Sigmoid colon (tissue), 7 donors: Measurements from ENCODE around the gene ATRAID. TPM values are rescaled to one million over a fixed set of nuclear protein-coding genes. Genes with fewer than 3 reads are reported as not detected.

Experiments used
- DNase-seq: peaks from one replicate; pipeline ENCODE4 v3.0.0-alpha.2; 2019
- H3K27ac ChIP-seq, 4 donors: fragments of 200-600 bp; sonication (generic); one replicate each; pipeline ENCODE4 v1.5.1; 2016 to 2019; ENCODE audit warnings: mild to moderate bottlenecking in 1 of 4
- H3K27me3 ChIP-seq, 3 donors: fragments of 200-600 bp; sonication (generic); one replicate each; pipeline ENCODE4 v1.5.1; 2019; ENCODE audit warnings: mild to moderate bottlenecking in 1 of 3
- H3K36me3 ChIP-seq, 4 donors: fragments of 200-600 bp; sonication (generic); one replicate each; pipeline ENCODE4 v1.5.1; 2016 to 2019
- H3K4me1 ChIP-seq, 4 donors: fragments of 200-600 bp; sonication (generic); one replicate each; pipeline ENCODE4 v1.5.1; 2017 to 2019
- H3K4me3 ChIP-seq, 4 donors: fragments of 200-600 bp; sonication (generic); one replicate each; pipeline ENCODE4 v1.5.1; 2017 to 2019; ENCODE audit warnings: mild to moderate bottlenecking in 2 of 4, moderate library complexity in 1 of 4
- H3K9me3 ChIP-seq, 4 donors: fragments of 200-600 bp in 3 of 4; sonication (generic) in 3 of 4; one replicate each; pipeline versions ENCODE4 v1.5.1 to v1.6.1; 2013 to 2019
- EP300 ChIP-seq, 4 donors: sonication (generic); formaldehyde crosslinking; IDR thresholded peaks; one replicate each; pipeline ENCODE4 v1.6.1; 2017; ENCODE audit warnings: antibody characterized with exemption in 4 of 4
- POLR2A ChIP-seq, 2 donors: fragments of 450-650 bp; IDR thresholded peaks; one replicate each; pipeline ENCODE4 v1.6.1; 2016; ENCODE audit warnings: antibody characterized with exemption in 2 of 2, mild to moderate bottlenecking in 2 of 2, moderate library complexity in 2 of 2
- POLR2AphosphoS5 ChIP-seq, 4 donors: sonication (generic); formaldehyde crosslinking; IDR thresholded peaks; one replicate each; pipeline ENCODE4 v1.6.1; 2017; ENCODE audit warnings: antibody characterized with exemption in 4 of 4
- WGBS, 2 donors: extraction: QIAGEN DNeasy Blood & Tissue Kit; methylation state at CpG; one replicate each; pipeline ENCODE4 v1.1.7; 2013; 5-methylcytosine and 5-hydroxymethylcytosine counted together
- intact Hi-C: fragments of 100-400 bp; cut with DNase I; formaldehyde crosslinking; loops from one replicate; pipeline ENCODE4 v1.15.1; 2023
- polyA plus RNA-seq, 3 donors: library from polyadenylated mRNA; stranded (reverse); fragments of 200-250 nt; gene quantifications; one replicate each; pipeline ENCODE4 v1.2.3, GENCODE V29; 2013
- total RNA-seq, 4 donors: library from RNA; depleted of rRNA; stranded (reverse); fragments of >200 nt; gene quantifications; one replicate each; pipeline ENCODE4 v1.1.0, GENCODE V29; 2016
- TF ChIP-seq, protein P1 (sequence below), 4 experiments: fragments of 450-650 bp in 3 of 4; fragments of 200-600 bp in 1 of 4; IDR thresholded peaks; one replicate each; pipeline ENCODE4 v1.5.1; 2016 to 2019; ENCODE audit warnings: antibody characterized with exemption in 4 of 4, mild to moderate bottlenecking in 3 of 4, moderate library complexity in 2 of 4
- donor health status: healthy with polysubstance abuse.
- donor health status: Bipolar disorder and iron deficiency.
- donor health status: healthy.

Gene ATRAID
- total and polyA plus RNA-seq, 7 donors: 58.5 to 226 (median 128) TPM

DNA sequence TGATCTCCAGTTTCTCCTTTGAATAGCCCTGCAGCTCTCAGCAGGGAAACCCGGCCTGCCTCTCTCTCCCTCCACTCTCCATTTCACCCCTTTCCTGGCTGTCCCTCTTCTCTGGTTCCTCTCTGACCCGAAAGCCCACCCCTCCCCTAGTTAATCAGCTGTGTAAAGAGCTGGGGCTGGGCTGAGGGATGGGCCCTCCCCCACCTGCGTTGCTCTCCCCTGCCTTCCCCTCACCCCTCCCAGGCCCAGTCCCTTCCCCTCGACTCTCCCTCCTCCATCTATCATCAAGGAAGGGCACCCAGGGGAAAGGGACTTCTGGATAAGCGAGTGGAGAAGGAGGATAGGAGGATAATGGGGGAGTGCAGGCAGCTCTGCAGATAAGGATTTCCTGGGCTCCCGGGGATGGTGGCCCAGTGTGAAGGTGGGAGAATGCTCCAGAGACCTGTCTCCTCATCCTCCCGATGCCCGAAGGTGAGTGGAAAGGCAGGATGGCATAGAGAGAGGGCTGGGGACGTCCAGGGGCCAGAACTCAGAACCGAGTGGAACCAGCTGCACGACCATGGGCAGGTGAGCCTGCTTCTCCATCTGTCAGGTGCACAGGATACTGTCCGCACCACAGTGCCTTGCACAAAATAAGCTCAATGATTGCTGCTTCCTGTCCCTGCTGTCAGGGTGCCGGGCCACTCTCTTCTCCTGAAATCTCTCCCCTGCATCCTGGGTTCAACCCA lies 39.0 kb downstream of the ATRAID start:
- TF ChIP-seq POLR2A (IDR thresholded peaks at IDR 0.05) (no peak), EP300 (IDR thresholded peaks at IDR 0.05) (no peak)
- TF ChIP-seq, protein P1, sequence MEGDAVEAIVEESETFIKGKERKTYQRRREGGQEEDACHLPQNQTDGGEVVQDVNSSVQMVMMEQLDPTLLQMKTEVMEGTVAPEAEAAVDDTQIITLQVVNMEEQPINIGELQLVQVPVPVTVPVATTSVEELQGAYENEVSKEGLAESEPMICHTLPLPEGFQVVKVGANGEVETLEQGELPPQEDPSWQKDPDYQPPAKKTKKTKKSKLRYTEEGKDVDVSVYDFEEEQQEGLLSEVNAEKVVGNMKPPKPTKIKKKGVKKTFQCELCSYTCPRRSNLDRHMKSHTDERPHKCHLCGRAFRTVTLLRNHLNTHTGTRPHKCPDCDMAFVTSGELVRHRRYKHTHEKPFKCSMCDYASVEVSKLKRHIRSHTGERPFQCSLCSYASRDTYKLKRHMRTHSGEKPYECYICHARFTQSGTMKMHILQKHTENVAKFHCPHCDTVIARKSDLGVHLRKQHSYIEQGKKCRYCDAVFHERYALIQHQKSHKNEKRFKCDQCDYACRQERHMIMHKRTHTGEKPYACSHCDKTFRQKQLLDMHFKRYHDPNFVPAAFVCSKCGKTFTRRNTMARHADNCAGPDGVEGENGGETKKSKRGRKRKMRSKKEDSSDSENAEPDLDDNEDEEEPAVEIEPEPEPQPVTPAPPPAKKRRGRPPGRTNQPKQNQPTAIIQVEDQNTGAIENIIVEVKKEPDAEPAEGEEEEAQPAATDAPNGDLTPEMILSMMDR (IDR thresholded peaks at IDR 0.05): no peak

DNA sequence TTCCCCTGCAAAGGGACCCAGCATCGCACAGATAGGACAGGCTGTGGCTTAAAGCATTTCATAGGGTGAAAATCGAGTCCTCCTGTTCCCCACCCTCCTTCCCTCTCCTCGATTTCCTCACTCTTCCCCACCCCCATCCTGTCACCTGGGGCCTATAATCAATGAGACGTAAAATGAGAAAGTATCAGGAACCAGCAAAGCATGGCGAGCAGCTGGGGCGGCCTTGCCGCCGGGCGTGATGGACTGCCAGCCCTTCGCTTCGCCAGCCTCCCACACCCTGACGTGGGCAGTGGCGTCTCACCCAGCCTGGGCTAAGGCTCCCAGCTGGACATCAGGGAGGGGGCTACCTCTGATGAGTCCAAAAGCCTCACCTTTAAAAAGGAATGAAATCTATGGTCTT lies 39.9 kb downstream of the ATRAID start:
- DNase-seq: no peak

More for the DNA sequence above, 39.0 kb downstream of the ATRAID start:
- DNase-seq: no peak
- 59 to 68% methylated on average over 13 of the region's 13 CpGs for WGBS, 2 donors
- no peaks in the 10 kb centered on the region for H3K36me3 ChIP-seq
- no peak overlapping the region for H3K27ac ChIP-seq
- no peaks in the 10 kb centered on the region for H3K9me3 ChIP-seq
- peaks cover 0 to 10% (median 5%) of the 10 kb centered on the region in 4 donors for H3K4me1 ChIP-seq
- intact Hi-C loops: no loop called here
- no peak overlapping the region for H3K4me3 ChIP-seq
- H3K27me3 ChIP-seq: peaks cover 0 to 32% (median 3%) of the 10 kb centered on the region in 3 donors

DNA sequence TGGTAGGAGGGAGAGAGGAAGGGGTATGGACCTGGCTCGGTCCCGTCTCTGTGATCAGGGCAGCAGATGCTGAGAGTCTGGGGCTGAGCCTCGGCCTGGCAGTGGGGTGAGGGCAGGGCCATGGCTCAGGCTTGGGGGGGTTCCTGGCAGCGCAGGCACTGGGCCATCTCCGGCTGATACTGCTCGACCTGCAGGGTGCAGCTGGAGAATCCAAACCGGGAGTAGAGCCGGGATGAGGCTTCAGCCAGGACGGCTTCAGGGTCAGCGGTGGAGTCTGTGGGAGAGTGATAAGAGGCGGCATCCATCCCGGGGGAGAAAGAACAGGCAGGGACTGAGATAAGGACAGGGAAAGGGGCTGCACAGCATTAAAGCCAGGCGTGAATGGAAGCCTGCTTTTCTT lies 43.3 kb downstream of the ATRAID start:
- 39 to 60% methylated on average over 13 of the region's 13 CpGs for WGBS, 2 donors
- no peaks in the 10 kb centered on the region for H3K36me3 ChIP-seq
- no peak for DNase-seq
- H3K4me3 ChIP-seq: no peak overlapping the region
- peaks cover 0 to 3% (median 1%) of the 10 kb centered on the region in 4 donors for H3K4me1 ChIP-seq
- intact Hi-C loops: no loop called here
- no peaks in the 10 kb centered on the region for H3K9me3 ChIP-seq
- no peak for TF ChIP-seq POLR2AphosphoS5 (IDR thresholded peaks at IDR 0.05)
- TF ChIP-seq, protein P1 (IDR thresholded peaks at IDR 0.05): no peak
- TF ChIP-seq EP300 (IDR thresholded peaks at IDR 0.05): no peak
- no peak for TF ChIP-seq POLR2A (IDR thresholded peaks at IDR 0.05)
- no peak overlapping the region for H3K27ac ChIP-seq
- H3K27me3 ChIP-seq: peaks cover 7 to 65% (median 22%) of the 10 kb centered on the region in 3 donors

More for the DNA sequence above, 39.9 kb downstream of the ATRAID start:
- H3K4me1 ChIP-seq: peaks cover 0 to 10% (median 5%) of the 10 kb centered on the region in 4 donors
- WGBS, 2 donors: 79 to 85% methylated on average over 13 of the region's 13 CpGs
- no peak for TF ChIP-seq POLR2A (IDR thresholded peaks at IDR 0.05)
- TF ChIP-seq, protein P1 (IDR thresholded peaks at IDR 0.05): no peak
- TF ChIP-seq POLR2AphosphoS5 (IDR thresholded peaks at IDR 0.05): no peak
- TF ChIP-seq EP300 (IDR thresholded peaks at IDR 0.05): no peak
- intact Hi-C loops: no loop called here
- H3K4me3 ChIP-seq: no peak overlapping the region
- no peak overlapping the region for H3K27ac ChIP-seq
- H3K9me3 ChIP-seq: no peaks in the 10 kb centered on the region
- H3K36me3 ChIP-seq: no peaks in the 10 kb centered on the region
- peaks cover 0 to 38% (median 3%) of the 10 kb centered on the region in 3 donors for H3K27me3 ChIP-seq

DNA sequence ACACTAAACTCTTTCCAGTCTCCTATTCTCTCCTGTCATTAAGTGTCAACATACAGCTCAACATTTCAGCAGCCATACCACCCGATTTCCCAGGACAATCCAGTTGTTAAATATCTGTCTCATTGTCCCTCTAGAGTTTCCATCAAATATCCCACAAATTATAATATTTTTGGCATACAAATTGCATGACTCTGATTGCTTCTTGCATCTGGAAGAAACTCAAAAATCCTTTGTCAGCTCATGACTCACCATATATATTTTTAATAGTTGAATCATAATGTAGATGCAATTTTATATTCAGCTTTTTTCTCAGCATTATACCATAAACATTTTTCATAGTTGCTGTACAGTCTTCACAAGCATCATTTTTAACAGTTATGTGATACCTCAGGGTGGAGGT lies 43.8 kb downstream of the ATRAID start:
- Histone ChIP-seq H3K27me3 (peaks cover 7 to 65% (median 27%) of the 10 kb centered on the region in 3 donors), H3K4me1 (no peaks in the 10 kb centered on the region), H3K36me3 (no peaks in the 10 kb centered on the region), H3K4me3 (no peak overlapping the region), H3K27ac (no peak overlapping the region), H3K9me3 (no peaks in the 10 kb centered on the region)
- intact Hi-C loops: no loop called here
- TF ChIP-seq, protein P1 (IDR thresholded peaks at IDR 0.05): no peak
- no peak for TF ChIP-seq EP300 (IDR thresholded peaks at IDR 0.05)
- no peak for TF ChIP-seq POLR2AphosphoS5 (IDR thresholded peaks at IDR 0.05)
- TF ChIP-seq POLR2A (IDR thresholded peaks at IDR 0.05): no peak
- DNase-seq: no peak
- WGBS, 2 donors: 19 to 51% methylated on average over 1 of the region's 1 CpG
